Measurements from ENCODE around the gene NRG2.

The NRG2 gene

DNA sequence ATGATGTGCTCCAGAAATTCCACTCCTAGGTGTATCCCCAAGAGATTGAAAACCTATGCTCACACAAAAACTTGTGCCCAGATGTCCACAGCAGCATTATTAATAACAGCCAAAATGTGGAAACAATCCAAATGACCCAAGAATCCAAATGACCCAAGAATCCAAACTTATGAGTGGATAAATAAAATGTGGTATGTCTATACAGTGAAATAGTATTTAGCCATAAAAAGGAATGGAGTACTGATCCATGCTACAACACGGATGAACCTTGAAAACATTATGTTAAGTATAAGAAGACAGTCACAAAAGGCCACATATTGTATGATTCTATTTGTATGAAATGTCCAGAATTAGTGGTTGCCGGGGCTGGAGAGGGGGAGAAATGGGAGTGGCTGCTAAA is 167.1 kb downstream of the NRG2 start:
- TF ChIP-seq, protein P1, sequence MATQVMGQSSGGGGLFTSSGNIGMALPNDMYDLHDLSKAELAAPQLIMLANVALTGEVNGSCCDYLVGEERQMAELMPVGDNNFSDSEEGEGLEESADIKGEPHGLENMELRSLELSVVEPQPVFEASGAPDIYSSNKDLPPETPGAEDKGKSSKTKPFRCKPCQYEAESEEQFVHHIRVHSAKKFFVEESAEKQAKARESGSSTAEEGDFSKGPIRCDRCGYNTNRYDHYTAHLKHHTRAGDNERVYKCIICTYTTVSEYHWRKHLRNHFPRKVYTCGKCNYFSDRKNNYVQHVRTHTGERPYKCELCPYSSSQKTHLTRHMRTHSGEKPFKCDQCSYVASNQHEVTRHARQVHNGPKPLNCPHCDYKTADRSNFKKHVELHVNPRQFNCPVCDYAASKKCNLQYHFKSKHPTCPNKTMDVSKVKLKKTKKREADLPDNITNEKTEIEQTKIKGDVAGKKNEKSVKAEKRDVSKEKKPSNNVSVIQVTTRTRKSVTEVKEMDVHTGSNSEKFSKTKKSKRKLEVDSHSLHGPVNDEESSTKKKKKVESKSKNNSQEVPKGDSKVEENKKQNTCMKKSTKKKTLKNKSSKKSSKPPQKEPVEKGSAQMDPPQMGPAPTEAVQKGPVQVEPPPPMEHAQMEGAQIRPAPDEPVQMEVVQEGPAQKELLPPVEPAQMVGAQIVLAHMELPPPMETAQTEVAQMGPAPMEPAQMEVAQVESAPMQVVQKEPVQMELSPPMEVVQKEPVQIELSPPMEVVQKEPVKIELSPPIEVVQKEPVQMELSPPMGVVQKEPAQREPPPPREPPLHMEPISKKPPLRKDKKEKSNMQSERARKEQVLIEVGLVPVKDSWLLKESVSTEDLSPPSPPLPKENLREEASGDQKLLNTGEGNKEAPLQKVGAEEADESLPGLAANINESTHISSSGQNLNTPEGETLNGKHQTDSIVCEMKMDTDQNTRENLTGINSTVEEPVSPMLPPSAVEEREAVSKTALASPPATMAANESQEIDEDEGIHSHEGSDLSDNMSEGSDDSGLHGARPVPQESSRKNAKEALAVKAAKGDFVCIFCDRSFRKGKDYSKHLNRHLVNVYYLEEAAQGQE (IDR thresholded peaks at IDR 0.05; ENCODE audit: insufficient replicate concordance, low read depth): no peak
- TF ChIP-seq, protein P2, sequence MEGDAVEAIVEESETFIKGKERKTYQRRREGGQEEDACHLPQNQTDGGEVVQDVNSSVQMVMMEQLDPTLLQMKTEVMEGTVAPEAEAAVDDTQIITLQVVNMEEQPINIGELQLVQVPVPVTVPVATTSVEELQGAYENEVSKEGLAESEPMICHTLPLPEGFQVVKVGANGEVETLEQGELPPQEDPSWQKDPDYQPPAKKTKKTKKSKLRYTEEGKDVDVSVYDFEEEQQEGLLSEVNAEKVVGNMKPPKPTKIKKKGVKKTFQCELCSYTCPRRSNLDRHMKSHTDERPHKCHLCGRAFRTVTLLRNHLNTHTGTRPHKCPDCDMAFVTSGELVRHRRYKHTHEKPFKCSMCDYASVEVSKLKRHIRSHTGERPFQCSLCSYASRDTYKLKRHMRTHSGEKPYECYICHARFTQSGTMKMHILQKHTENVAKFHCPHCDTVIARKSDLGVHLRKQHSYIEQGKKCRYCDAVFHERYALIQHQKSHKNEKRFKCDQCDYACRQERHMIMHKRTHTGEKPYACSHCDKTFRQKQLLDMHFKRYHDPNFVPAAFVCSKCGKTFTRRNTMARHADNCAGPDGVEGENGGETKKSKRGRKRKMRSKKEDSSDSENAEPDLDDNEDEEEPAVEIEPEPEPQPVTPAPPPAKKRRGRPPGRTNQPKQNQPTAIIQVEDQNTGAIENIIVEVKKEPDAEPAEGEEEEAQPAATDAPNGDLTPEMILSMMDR (IDR thresholded peaks at IDR 0.05; ENCODE audit: insufficient read depth, low read length): no peak
- no peak for TF ChIP-seq SPI1 (IDR thresholded peaks at IDR 0.05; ENCODE audit: borderline replicate concordance, low read depth)
- TF ChIP-seq POLR2AphosphoS5 (IDR thresholded peaks at IDR 0.05; ENCODE audit: low read depth): no peak
- no peak for TF ChIP-seq GABPA (IDR thresholded peaks at IDR 0.05; ENCODE audit: low read depth)
- no peak overlapping the region for H3K27ac ChIP-seq (replicated peaks)
- H3K4me3 ChIP-seq (replicated peaks; ENCODE audit: insufficient read depth, low read length): no peak overlapping the region
- no peak for DNase-seq (ENCODE audit: low read depth in 1 of 2, low spot score in 1 of 2)
- H3K27me3 ChIP-seq (ENCODE audit: insufficient read depth, poor library complexity, severe bottlenecking): no peaks in the 10 kb centered on the region

- Histone ChIP-seq H3K27me3 (ENCODE audit: insufficient read depth, poor library complexity, severe bottlenecking) (no peaks in the 10 kb centered on the region), H3K27ac (replicated peaks) (no peak overlapping the region), H3K4me3 (replicated peaks; ENCODE audit: insufficient read depth, low read length) (no peak overlapping the region)
- no peak for TF ChIP-seq GABPA (IDR thresholded peaks at IDR 0.05; ENCODE audit: low read depth)
- no peak for DNase-seq (ENCODE audit: low read depth in 1 of 2, low spot score in 1 of 2)
Observed at GRCh38 chr5:139872851-139873794, 170.0 kb downstream of the NRG2 start.

DNA sequence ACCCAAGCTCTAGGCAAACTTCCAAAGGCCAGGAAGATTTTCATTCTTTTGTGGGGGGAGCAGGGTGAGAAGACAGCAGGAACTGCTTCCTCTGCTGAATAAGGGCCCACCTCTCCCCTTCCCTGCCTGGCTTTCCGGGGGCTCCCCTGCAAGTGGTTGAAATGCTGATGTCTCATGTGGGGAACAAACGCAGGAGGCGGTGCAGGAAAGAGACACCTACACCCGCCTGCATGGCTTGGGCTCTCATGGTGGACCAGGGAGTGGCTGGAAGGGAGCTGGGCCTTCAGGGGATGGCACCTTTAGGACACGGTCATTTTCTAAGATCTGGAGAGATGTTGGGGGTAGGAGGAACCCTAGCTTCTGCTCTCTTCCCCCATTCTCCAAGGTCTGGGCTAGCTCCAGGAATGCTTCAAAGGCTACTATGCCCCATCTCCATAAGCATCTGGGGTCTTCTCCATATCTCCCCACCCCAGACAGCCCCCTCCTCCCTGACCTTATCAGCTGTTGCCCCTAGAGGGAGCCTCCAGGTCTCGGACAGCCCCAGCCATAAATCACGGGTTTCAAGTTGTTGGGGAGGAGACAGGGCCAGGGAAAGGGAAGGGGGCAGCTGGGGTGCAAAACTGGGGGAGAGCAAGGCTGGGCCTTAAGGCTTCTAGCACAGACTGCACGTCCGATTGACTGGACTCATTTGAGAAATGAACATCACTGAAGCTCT is 170.9 kb downstream of the NRG2 start:
- Histone ChIP-seq H3K4me3 (replicated peaks; ENCODE audit: insufficient read depth, low read length) (no peak overlapping the region), H3K27ac (replicated peaks) (no peak overlapping the region), H3K27me3 (ENCODE audit: insufficient read depth, poor library complexity, severe bottlenecking) (no peaks in the 10 kb centered on the region)
- no peak for DNase-seq (ENCODE audit: low read depth in 1 of 2, low spot score in 1 of 2)
- TF ChIP-seq POLR2AphosphoS5 (IDR thresholded peaks at IDR 0.05; ENCODE audit: low read depth) (no peak), GABPA (IDR thresholded peaks at IDR 0.05; ENCODE audit: low read depth) (no peak), SPI1 (IDR thresholded peaks at IDR 0.05; ENCODE audit: borderline replicate concordance, low read depth) (no peak)
- TF ChIP-seq, protein P2 (IDR thresholded peaks at IDR 0.05; ENCODE audit: insufficient read depth, low read length): no peak
- TF ChIP-seq, protein P1 (IDR thresholded peaks at IDR 0.05; ENCODE audit: insufficient replicate concordance, low read depth): no peak

DNA sequence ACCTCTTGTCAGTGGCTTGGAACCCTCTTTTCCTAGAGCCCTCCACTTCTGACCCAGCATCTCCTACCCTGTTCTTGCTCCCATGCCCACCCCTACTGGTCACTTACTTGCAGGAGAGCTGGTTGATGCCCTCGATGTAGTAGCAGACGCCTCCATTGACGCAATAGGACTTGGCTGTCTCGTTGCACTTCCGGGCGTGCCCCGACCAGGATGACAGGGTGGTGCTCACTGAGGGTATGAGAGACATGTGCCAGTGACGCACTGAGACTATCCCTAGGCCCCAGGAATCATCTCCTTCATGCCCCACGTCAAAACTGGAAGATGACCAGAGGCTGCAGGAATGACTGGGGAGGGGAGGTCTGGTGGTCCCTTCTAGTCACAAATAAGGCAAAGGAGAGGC is 171.5 kb downstream of the NRG2 start:
- TF ChIP-seq POLR2AphosphoS5 (IDR thresholded peaks at IDR 0.05; ENCODE audit: low read depth): no peak
- TF ChIP-seq, protein P1 (IDR thresholded peaks at IDR 0.05; ENCODE audit: insufficient replicate concordance, low read depth): no peak
- no peak overlapping the region for H3K4me3 ChIP-seq (replicated peaks; ENCODE audit: insufficient read depth, low read length)
- no peak for DNase-seq (ENCODE audit: low read depth in 1 of 2, low spot score in 1 of 2)

More for the DNA sequence above, 171.5 kb downstream of the NRG2 start:
- H3K27me3 ChIP-seq (ENCODE audit: insufficient read depth, poor library complexity, severe bottlenecking): no peaks in the 10 kb centered on the region
- H3K27ac ChIP-seq (replicated peaks): no peak overlapping the region

Measured in HL-60 (cell line).